DMS79 (cell line): Measurements from ENCODE around the gene MRPS2.
"Not testable (repeated sequence)": the region's sequence is repeated elsewhere in the genome, so short reads cannot be mapped to it uniquely, and the experiment has no call there.

Source experiments
- DNase-seq: peaks from one replicate; lab custom pipeline; 2025; lab: John Stamatoyannopoulos, UW

The MRPS2 gene

DNA sequence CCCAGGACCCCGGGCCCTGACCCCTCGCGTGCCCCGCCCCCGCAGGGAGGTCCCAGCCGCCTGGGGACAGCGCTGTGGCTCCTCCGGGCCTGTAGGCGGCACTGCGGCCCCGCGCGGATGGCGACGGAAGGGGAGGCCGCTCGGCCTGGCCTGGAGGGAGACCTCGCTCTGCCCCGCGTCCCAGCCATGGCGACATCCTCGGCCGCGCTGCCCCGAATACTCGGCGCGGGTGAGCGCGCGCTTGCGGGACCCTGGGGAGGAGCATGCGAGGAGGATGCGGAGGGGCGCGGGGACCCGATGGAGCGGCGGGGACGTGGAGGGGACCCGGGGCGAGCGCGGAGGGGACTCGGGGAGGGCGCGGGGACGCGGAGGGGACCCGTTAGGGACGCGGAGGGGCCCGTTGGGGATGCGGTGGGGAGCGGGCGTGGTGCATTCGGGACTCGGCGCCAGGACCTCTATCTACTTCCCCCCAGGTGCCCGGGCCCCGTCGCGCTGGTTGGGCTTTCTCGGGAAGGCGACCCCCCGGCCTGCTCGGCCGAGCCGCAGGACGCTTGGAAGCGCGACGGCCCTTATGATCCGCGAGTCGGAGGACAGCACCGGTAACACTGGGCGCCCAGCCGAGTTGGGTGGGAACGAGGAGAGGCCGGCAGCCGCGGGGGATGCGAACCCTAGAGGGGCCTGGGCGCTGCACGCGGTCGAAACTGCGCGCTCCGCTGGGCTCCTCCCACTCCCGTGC, at the start of gene MRPS2:
MRPS2 (plus strand) TSS at position 158 of the 736 bp plus-strand sequence; CDS start at position 187, 29 bp downstream.
- DNase-seq, result peak; percentile 43

- DNase-seq, result no peak
Measured at GRCh38 chr9:135450956-135451355, 49.5 kb upstream of the MRPS2 start.

DNA sequence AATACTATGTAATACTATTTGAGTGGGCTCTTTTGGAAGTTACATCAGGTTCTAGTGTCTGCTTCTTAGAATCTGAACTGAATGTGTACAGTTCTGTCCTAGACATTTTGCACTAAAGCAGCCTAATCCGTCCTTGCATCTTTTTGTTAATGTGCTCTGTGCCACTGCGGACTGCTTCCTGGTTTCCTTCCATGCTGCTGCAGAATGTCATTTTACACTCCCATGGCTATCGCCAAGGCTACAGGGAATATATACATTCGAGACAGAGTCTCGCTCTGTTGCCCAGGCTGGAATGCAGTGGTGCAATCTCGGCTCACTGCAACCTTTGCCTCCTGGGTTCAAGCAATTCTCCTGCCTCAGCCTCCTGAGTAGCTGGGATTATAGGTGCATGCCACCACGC, 48.6 kb upstream of the MRPS2 start:
- DNase-seq, result not testable (repeated sequence)

- DNase-seq, result no peak
Measured at GRCh38 chr9:135454737-135455136, 45.7 kb upstream of the MRPS2 start.

- DNase-seq, result no peak
Measured at GRCh38 chr9:135455401-135456030, 45.0 kb upstream of the MRPS2 start.

GRCh38 chr9:135456436-135457104, 43.9 kb upstream of the MRPS2 start:
- no peak for DNase-seq

DNA sequence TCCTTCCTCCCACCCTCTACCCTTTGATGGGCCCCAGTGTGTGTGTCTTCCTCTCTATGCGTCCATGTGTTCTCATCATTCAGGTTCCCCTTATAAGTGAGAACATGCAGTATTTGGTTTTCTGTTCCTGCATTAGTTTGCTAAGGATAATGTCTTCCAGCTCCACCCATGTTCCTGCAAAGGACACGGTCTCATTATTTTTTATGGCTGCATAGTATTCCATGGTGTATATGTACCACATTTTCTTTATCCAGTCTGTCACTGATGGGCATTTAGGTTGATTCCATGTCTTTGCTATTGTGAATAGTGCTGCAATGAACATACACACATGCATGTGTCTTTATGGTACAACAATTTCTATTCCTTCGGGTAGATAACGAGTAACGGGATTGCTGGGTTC, 42.0 kb upstream of the MRPS2 start:
- not testable (repeated sequence) for DNase-seq

- DNase-seq, result no peak
Measured at GRCh38 chr9:135461936-135462335, 38.5 kb upstream of the MRPS2 start.

- no peak for DNase-seq
Measured at GRCh38 chr9:135463140-135463539, 37.3 kb upstream of the MRPS2 start.

- no peak for DNase-seq
Measured at GRCh38 chr9:135464181-135464580, 36.3 kb upstream of the MRPS2 start.

DNA sequence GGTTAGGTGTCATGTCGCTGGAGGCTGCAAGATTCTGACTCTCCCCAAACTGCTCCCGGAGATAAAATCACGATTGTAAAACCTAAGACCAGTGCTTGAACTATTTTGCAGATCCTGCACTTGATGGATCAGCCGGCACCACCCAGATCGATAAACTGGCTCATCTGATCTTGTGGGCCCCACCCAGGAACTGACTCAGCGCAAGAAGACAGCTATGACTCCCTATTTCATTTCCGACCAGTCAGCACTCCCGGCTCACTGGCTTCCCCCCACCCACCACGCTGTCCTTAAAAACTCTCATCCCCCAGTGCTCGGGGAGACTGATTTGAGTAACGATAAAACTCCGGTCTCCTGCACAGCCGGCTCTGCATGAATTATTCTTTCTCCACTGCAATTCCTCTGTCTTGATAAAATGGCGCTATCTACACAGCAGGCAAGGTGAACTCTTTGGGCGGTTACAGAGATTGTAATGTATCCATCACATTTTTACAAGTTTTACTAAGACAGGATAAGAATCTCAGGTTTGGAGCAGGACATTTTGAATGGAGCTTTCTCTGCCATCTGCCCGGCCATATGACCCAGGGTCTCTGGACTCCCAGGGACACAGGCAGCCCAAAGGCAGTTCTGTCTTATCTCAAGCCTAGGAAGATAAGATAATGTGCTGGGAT, 31.5 kb upstream of the MRPS2 start:
- DNase-seq, result no peak

DNA sequence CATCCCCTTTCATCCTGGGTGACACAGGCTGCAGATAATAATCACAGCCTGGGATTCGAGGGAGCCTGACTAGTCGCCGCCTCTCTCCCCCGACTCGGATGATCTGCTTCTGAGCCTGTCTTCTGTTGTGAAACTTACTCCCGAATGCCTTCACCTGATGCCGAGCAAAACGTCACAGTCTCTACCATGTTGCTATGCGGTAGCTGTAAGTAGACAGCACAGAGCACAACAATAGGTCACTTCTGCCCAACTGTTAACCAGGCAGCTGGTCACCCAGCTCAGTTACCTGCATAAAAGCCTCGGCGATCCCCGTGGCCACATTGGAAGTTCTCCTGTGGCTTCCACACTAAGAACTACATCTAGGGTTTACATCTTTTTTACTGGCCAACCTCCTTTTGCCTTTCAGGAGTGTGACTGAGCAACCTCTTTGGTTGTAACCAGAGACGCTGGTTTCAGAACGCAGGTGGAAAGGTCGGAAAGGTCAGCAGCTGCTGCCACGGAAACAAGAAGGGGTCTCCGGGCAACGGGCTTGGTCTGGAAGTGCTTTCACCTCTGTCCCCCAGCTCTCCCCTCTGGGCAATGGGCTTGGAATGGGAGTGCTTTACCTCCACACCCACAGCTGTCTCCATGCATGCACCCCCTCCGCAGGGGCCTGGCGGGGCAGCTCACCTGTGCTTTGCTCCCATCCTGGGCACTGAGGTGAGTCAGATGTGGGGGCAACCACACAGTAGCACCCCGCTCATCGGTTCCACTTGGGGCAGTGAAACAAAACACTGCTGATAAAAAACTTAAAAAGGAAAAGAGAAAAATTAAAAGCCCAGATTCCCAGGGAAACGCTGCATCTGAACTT, 28.5 kb upstream of the MRPS2 start:
- DNase-seq, result peak; percentile 24

- DNase-seq, result no peak
Measured at GRCh38 chr9:135473972-135474543, 26.4 kb upstream of the MRPS2 start.

DNA sequence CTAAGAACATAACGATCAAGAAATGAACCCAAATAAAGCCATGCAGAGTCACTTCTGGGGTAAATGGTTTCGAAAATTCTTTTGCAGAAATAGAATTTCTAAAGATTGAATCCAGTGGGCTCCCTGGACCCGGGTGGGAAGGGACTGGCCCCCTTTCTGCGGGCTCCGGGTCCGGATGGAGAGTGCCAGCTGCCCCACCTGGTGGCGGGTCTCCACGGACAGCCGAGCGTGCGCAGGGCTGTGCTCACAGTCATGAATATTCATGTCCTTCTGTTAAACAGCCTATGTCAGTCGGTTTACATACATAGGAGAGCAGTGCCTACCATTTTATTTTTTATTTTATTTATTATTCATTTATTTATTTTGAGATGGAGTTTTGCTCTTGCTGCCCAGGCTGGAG, 25.6 kb upstream of the MRPS2 start:
- DNase-seq, result no peak

GRCh38 chr9:135476561-135477355, 23.7 kb upstream of the MRPS2 start:
- DNase-seq, result no peak

DNA sequence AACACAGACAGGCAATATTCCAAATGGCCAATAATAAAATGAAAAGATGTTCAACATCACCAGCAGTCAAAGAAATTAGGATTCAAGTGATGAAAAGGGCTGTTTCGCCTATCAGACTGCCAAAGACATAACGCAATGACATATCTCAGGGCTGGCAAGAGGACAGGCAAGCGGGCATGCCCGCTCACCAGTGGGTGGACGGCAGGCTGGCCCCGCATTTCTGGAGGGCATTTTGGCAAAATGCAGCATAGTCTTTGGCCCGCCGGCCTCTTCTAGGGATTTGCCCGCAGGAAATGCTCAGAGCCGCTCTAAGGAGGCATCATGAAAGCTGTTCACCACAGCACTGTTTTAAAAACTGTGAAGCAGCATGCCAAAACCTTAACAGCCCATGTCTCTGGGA, 22.3 kb upstream of the MRPS2 start:
- DNase-seq, result no peak

GRCh38 chr9:135478829-135479468, 21.5 kb upstream of the MRPS2 start:
- DNase-seq, result peak; percentile 29

- DNase-seq, result no peak
Measured at GRCh38 chr9:135479469-135480052, 20.9 kb upstream of the MRPS2 start, which contains the start of gene PPP1R26. Gene PPP1R26, plus strand, starts transcription at chr9:135479782. Its CDS starts 4,729 bp downstream, at chr9:135484511.
